ENCODE results near the gene PRDM15. TPM values are rescaled to one million over a fixed set of nuclear protein-coding genes. Genes with fewer than 3 reads are reported as not detected.

Gene PRDM15
- total RNA-seq, 4 donors from 2014 or later = 6.4 to 88.4 (median 21.1) TPM

DNA sequence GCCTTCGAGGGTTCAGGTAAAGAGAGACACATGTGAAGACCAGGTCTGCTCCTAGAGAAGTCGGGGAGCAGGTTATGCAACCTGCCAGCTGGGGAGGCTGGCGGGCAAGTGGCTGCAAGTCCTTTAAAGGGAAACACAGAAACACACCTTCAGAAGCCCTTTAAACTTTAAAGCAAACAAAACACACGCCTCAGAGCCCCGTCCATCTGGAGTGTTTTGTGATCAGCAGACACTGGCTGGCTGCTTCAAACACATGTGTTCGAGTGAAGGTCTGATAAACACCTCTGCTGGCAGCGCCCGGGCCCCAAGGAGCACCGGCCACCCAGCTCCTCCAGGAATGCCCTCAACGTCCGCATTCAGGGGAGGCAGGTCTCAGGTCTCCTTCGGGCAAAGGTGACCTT, 127.5 kb downstream of the PRDM15 start:
- no peak overlapping the region for H3K27ac ChIP-seq
- no peak for DNase-seq
- 34 to 47% methylated on average over 6 to 12 of the region's 12 CpGs for WGBS, 2 donors (ENCODE audit: low coverage in 1 of 2)
- no peak overlapping the region for H3K4me3 ChIP-seq
- intact Hi-C loops (cut with DNase I; ENCODE audit: low total_unique reads) = no loop called here
- no peaks in the 10 kb centered on the region for H3K27me3 ChIP-seq
- no peaks in the 10 kb centered on the region for H3K36me3 ChIP-seq
- TF ChIP-seq, protein P1, sequence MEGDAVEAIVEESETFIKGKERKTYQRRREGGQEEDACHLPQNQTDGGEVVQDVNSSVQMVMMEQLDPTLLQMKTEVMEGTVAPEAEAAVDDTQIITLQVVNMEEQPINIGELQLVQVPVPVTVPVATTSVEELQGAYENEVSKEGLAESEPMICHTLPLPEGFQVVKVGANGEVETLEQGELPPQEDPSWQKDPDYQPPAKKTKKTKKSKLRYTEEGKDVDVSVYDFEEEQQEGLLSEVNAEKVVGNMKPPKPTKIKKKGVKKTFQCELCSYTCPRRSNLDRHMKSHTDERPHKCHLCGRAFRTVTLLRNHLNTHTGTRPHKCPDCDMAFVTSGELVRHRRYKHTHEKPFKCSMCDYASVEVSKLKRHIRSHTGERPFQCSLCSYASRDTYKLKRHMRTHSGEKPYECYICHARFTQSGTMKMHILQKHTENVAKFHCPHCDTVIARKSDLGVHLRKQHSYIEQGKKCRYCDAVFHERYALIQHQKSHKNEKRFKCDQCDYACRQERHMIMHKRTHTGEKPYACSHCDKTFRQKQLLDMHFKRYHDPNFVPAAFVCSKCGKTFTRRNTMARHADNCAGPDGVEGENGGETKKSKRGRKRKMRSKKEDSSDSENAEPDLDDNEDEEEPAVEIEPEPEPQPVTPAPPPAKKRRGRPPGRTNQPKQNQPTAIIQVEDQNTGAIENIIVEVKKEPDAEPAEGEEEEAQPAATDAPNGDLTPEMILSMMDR (IDR thresholded peaks at IDR 0.05) = no peak
- TF ChIP-seq EP300 (IDR thresholded peaks at IDR 0.05; ENCODE audit: low read depth) (no peak), POLR2A (IDR thresholded peaks at IDR 0.05) (no peak), POLR2AphosphoS5 (IDR thresholded peaks at IDR 0.05) (no peak)
- H3K4me1 ChIP-seq = peaks cover 0 to 3% (median 0%) of the 10 kb centered on the region in 4 donors
- no peaks in the 10 kb centered on the region for H3K9me3 ChIP-seq
- in situ Hi-C loops (cut with MboI; ENCODE audit: low pct_ligation_motif_present in 1 of 4, low pct_unique_long_range_greater_than_20kb in 1 of 4, low sequenced_read_pairs in 3 of 4) = no loop called here

DNA sequence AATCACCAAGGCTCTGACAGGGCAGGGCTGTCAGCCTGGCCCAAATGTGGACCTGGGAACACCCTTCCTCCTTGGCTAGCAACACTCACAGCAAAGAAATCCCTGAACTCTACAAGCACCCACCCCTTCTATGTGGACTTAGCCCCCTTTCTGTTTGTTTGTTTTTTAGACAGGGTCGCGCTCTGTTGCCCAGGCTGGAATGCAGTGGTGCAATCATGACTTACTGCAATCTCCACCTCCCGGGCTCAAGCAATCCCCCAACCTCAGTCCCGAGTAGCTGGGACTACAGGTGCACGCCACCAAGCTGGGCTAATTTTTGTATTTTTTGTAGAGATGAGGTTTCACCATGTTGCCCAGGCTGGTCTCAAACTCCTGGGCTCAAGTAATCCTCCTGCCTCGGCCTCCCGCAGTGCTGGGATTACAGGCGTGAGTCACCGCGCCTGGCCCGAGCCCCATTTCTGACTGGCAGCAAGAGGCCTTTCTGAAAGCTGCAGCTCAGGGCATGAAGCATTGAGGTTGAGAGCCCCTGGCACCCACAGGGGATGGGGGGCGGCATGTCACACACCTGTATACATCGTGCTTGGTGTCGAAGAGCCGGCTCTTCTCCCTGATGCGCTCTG, 128.5 kb downstream of the PRDM15 start:
- Histone ChIP-seq H3K36me3 (no peaks in the 10 kb centered on the region), H3K27ac (no peak overlapping the region), H3K4me1 (peaks cover 0 to 3% (median 0%) of the 10 kb centered on the region in 4 donors), H3K4me3 (no peak overlapping the region), H3K27me3 (no peaks in the 10 kb centered on the region), H3K9me3 (no peaks in the 10 kb centered on the region)
- in situ Hi-C loops (cut with MboI; ENCODE audit: low pct_ligation_motif_present in 1 of 4, low pct_unique_long_range_greater_than_20kb in 1 of 4, low sequenced_read_pairs in 3 of 4) (no loop called here), intact Hi-C loops (cut with DNase I; ENCODE audit: low total_unique reads) (no loop called here)
- no peak for TF ChIP-seq POLR2A (IDR thresholded peaks at IDR 0.05)
- no peak for TF ChIP-seq POLR2AphosphoS5 (IDR thresholded peaks at IDR 0.05)
- TF ChIP-seq, protein P1 (IDR thresholded peaks at IDR 0.05) = no peak
- no peak for TF ChIP-seq EP300 (IDR thresholded peaks at IDR 0.05; ENCODE audit: low read depth)
- no peak for DNase-seq
- 93% methylated on average over 16 of the region's 16 CpGs; no CpG with 5 or more reads in 1 of the 2 donors for WGBS, 2 donors (ENCODE audit: low coverage in 1 of 2)

DNA sequence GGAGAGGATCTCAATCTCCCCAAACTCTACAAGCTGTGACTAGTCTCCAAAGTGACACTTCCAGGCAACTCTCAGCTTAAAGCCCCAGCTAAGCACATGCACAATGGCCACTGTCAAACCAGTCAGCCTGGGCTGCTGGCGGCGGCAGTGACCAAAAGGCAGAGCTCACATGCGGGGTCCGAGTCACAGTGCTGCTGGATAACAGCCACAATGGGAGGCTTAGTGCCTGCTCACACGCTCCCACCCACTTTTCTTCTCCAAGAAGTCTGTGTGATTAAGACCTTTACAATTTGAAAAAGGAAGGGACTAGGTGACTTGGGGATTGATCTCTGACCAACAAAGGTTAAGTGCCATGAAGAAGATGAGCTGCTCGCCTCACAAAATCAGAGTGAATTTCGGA, 129.1 kb downstream of the PRDM15 start:
- no peaks in the 10 kb centered on the region for H3K27me3 ChIP-seq
- H3K9me3 ChIP-seq = no peaks in the 10 kb centered on the region
- DNase-seq = no peak
- H3K4me1 ChIP-seq = peaks cover 0 to 3% (median 0%) of the 10 kb centered on the region in 4 donors
- no peak overlapping the region for H3K4me3 ChIP-seq
- in situ Hi-C loops (cut with MboI; ENCODE audit: low pct_ligation_motif_present in 1 of 4, low pct_unique_long_range_greater_than_20kb in 1 of 4, low sequenced_read_pairs in 3 of 4) (no loop called here), intact Hi-C loops (cut with DNase I; ENCODE audit: low total_unique reads) (no loop called here)
- no peak for TF ChIP-seq POLR2A (IDR thresholded peaks at IDR 0.05)
- no peak overlapping the region for H3K27ac ChIP-seq
- WGBS, 2 donors (ENCODE audit: low coverage in 1 of 2) = 89% methylated on average over 7 of the region's 7 CpGs; no CpG with 5 or more reads in 1 of the 2 donors
- H3K36me3 ChIP-seq = no peaks in the 10 kb centered on the region

DNA sequence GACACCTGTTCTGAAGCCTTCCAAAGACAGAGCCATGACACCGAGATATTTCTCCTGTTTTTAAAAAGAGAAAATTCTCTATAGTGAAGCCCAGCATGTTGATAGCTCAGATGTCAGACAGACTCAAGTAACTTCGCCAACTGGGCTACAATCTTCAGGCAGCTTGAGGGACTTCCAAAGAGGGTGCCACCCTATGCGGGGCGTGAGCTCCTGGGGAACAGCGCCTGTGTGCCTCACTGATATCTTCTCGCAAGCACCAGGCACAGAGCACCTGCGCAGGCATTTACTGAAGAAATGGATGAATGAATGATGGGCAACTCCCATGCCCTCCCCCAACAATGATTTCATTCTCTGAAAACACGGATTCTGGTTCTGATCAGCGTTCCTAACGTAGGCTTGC, 129.9 kb downstream of the PRDM15 start:
- no peak overlapping the region for H3K4me3 ChIP-seq
- H3K9me3 ChIP-seq = no peaks in the 10 kb centered on the region
- WGBS, 2 donors (ENCODE audit: low coverage in 1 of 2) = 83 to 92% methylated on average over 1 to 10 of the region's 10 CpGs
- no peak overlapping the region for H3K27ac ChIP-seq
- peaks cover 0 to 3% (median 0%) of the 10 kb centered on the region in 4 donors for H3K4me1 ChIP-seq
- DNase-seq = no peak
- no peaks in the 10 kb centered on the region for H3K36me3 ChIP-seq
- intact Hi-C loops (cut with DNase I; ENCODE audit: low total_unique reads) (no loop called here), in situ Hi-C loops (cut with MboI; ENCODE audit: low pct_ligation_motif_present in 1 of 4, low pct_unique_long_range_greater_than_20kb in 1 of 4, low sequenced_read_pairs in 3 of 4) (no loop called here)
- no peaks in the 10 kb centered on the region for H3K27me3 ChIP-seq
- TF ChIP-seq POLR2A (IDR thresholded peaks at IDR 0.05) (no peak), POLR2AphosphoS5 (IDR thresholded peaks at IDR 0.05) (no peak), EP300 (IDR thresholded peaks at IDR 0.05; ENCODE audit: low read depth) (no peak)
- TF ChIP-seq, protein P1 (IDR thresholded peaks at IDR 0.05) = no peak

Small RNAs within 50 kb of the gene (small RNA-seq; reads per million reads assigned to genes)
- gene RF00334 = 0 reads per million in 4 donors

Other genes with a start within 250 kb of the PRDM15 start
- 10 to 100 TPM in 2 of 4 donors, 1 to 10 TPM in 2; 4.4 to 20.5 (median 10.6) TPM for gene RIPK4, start 112.3 kb downstream of the PRDM15 start, total RNA-seq
- 10 to 100 TPM in 1 of 4 donors, 1 to 10 TPM in 3; 3.0 to 15.7 (median 7.4) TPM for gene C2CD2, start 74.7 kb upstream of the PRDM15 start, total RNA-seq
- gene ZBTB21, start 131.0 kb upstream of the PRDM15 start, total RNA-seq = 10 to 100 TPM in 2 of 4 donors, 1 to 10 TPM in 2; 5.2 to 19.5 (median 9.7) TPM
- 1 to 10 TPM in 1 of 4 donors, under 1 TPM in 2, not detected in 1; 0.16 to 3.2 (median 0.68) TPM for gene UMODL1, start 192.0 kb upstream of the PRDM15 start, total RNA-seq

Measured in transverse colon (tissue), 4 donors.